IMR-90 (cell line): Measurements from ENCODE around the gene TTC27.

Experiments used
- CEBPB ChIP-seq: IDR thresholded peaks from 2 replicates; pipeline ENCODE4 v1.6.1; 2012; ENCODE audit warnings: low read depth, low read length, improper control_type of control experiment
- CTCF ChIP-seq: conservative IDR thresholded peaks from 2 replicates; pipeline ENCODE4 v1.5.1; 2012; ENCODE audit warnings: mild to moderate bottlenecking, low read depth, low read length, improper control_type of control experiment
- ELK1 ChIP-seq: fragments of 150-350 bp; IDR thresholded peaks from 2 replicates; pipeline ENCODE4 v1.6.1; 2016; ENCODE audit warnings: low read depth, mild to moderate bottlenecking, low read length, moderate library complexity, borderline replicate concordance
- MAFK ChIP-seq: IDR thresholded peaks from 2 replicates; pipeline ENCODE4 v1.6.1; 2012; ENCODE audit warnings: low read depth, low read length, improper control_type of control experiment
- RFX5 ChIP-seq: IDR thresholded peaks from 2 replicates; pipeline ENCODE4 v1.8.0; 2012; ENCODE audit warnings: low read depth, mild to moderate bottlenecking, low read length, moderate library complexity

- TF ChIP-seq CEBPB (peak; percentile 33; the same call in 1 of the 2 replicates), ELK1 (no peak), RFX5 (no peak), MAFK (no peak), CTCF (no peak)
These were observed 104.3 kb downstream of the TTC27 start for GRCh38 chr2:32732120-32732519.
